Vagina (tissue), 2 donors: ENCODE measurements around the gene VAMP2. TPM values are rescaled to one million over a fixed set of nuclear protein-coding genes. Genes with fewer than 3 reads are reported as not detected.

Experiments used
- DNase-seq, 2 donors: peaks; one replicate each; pipeline ENCODE4 v3.0.0-alpha.2; 2017; ENCODE audit errors: extremely low spot score in 2 of 2
- H3K27ac ChIP-seq: fragments of 200-600 bp; sonication (generic); one replicate; pipeline ENCODE4 v1.5.1; 2019
- H3K27me3 ChIP-seq: fragments of 200-600 bp; sonication (generic); one replicate; pipeline ENCODE4 v1.5.1; 2019
- H3K36me3 ChIP-seq, 2 donors: fragments of 200-600 bp; sonication (generic); one replicate each; pipeline ENCODE4 v1.5.1; 2017 to 2019
- H3K4me1 ChIP-seq: fragments of 200-600 bp; sonication (generic); one replicate; pipeline ENCODE4 v1.5.1; 2019
- H3K4me3 ChIP-seq, 2 donors: fragments of 200-600 bp; sonication (generic); 1 replicate in 1 of 2; 2 replicates in 1 of 2; pipeline ENCODE4 v1.5.1; 2016 to 2019
- H3K9me3 ChIP-seq: fragments of 200-600 bp; sonication (generic); one replicate; pipeline ENCODE4 v1.5.1; 2019
- POLR2A ChIP-seq, 2 donors: fragments of 450-650 bp; IDR thresholded peaks; one replicate each; pipeline ENCODE4 v1.6.1; 2017; ENCODE audit warnings: antibody characterized with exemption in 2 of 2, mild to moderate bottlenecking in 2 of 2, moderate library complexity in 2 of 2
- POLR2AphosphoS5 ChIP-seq, 2 donors: sonication (generic); formaldehyde crosslinking; IDR thresholded peaks; one replicate each; pipeline ENCODE4 v1.9.0; 2017; ENCODE audit warnings: antibody characterized with exemption in 2 of 2, mild to moderate bottlenecking in 2 of 2, low read depth in 1 of 2; ENCODE audit not compliant: insufficient read depth in 1 of 2
- intact Hi-C: fragments of 100-400 bp; cut with DNase I; formaldehyde crosslinking; loops from one replicate; pipeline ENCODE4 v1.15.1; 2023
- total RNA-seq: library from RNA; depleted of rRNA; stranded (reverse); fragments of >200 nt; gene quantifications from one replicate; pipeline ENCODE4 v1.2.3, GENCODE V29; 2016
- TF ChIP-seq, protein P1 (sequence below), 3 experiments: fragments of 450-650 bp in 2 of 3; fragments of 200-600 bp in 1 of 3; sonication (generic) in 1 of 3; IDR thresholded peaks; one replicate each; pipeline ENCODE4 v1.5.1; 2017 to 2019; ENCODE audit warnings: antibody characterized with exemption in 3 of 3, mild to moderate bottlenecking in 2 of 3, moderate library complexity in 2 of 3

VAMP2 gene
- total RNA-seq, 1 donor from 2014 or later, result 35.6 TPM

DNA sequence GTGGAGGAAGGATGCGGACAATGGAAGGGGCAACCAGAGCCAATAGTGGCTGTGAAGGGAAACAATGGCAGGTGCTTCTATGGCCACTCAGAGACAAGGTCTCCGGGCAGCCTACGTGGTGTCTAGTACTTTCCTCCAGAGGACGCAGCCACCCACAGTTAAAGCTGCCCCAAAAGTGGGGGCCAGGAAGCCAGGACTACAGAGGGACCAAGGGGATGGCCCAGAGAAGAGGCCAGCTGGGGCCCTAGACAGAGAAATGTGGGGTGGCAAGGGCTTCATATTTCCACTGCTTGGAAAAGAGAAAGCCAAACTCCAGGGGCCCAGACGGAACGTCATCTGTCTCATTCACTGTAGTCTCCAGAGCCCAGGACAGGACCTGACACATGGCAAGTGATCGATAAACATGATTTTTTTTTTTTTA is 9.7 kb downstream of the VAMP2 start:
- DNase-seq, result no peak
- intact Hi-C loops, result no loop called here
- TF ChIP-seq POLR2AphosphoS5 (IDR thresholded peaks at IDR 0.05; ENCODE audit: insufficient read depth in 1 of 2, low read depth in 1 of 2) (no peak), POLR2A (IDR thresholded peaks at IDR 0.05) (no peak)
- TF ChIP-seq, protein P1, sequence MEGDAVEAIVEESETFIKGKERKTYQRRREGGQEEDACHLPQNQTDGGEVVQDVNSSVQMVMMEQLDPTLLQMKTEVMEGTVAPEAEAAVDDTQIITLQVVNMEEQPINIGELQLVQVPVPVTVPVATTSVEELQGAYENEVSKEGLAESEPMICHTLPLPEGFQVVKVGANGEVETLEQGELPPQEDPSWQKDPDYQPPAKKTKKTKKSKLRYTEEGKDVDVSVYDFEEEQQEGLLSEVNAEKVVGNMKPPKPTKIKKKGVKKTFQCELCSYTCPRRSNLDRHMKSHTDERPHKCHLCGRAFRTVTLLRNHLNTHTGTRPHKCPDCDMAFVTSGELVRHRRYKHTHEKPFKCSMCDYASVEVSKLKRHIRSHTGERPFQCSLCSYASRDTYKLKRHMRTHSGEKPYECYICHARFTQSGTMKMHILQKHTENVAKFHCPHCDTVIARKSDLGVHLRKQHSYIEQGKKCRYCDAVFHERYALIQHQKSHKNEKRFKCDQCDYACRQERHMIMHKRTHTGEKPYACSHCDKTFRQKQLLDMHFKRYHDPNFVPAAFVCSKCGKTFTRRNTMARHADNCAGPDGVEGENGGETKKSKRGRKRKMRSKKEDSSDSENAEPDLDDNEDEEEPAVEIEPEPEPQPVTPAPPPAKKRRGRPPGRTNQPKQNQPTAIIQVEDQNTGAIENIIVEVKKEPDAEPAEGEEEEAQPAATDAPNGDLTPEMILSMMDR (IDR thresholded peaks at IDR 0.05), result no peak
- Histone ChIP-seq H3K4me3 (peak overlapping the region; percentile 84 to 98), H3K27ac (peak overlapping the region; percentile 100), H3K9me3 (no peaks in the 10 kb centered on the region), H3K27me3 (no peaks in the 10 kb centered on the region), H3K36me3 (peaks cover 16 to 28% of the 10 kb centered on the region in 2 donors), H3K4me1 (peaks cover 47% of the 10 kb centered on the region)

DNA sequence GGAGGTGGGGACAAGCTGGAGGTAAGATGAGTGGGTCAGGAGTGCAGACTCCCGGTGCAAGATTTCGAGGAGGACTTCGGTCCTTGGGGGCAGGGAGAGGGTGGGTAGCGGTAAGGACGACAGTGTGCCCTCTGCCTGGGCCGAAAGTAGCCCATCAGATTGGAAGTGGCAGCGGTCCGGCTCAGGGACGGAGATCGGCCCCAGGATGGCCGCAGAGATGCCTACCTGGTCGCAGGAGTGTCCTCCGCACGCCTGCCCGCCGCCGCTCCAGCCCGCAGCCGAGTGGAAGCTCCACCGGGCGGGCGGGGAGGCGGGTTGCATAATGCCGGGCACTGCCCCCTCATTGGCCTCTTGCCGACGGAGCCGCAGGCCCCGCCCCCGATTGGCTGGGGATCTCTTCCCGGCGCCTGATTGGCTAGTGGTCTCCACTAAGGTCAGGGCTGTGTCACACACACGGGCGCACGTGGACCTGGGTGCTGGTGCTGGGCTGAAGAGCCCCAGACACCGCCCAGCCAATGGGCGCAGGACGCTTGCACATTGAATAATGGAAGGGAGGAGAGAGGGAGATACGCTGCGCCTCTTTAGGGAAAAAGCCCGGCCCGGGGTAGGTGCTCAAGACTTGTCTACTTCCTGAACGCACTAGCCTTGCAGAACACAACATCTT is 10.5 kb downstream of the VAMP2 start, which contains the start of gene PER1:
TSS of gene PER1 (minus strand) at position 293 of the 664 bp plus-strand sequence. CDS start 1,698 bp downstream, outside the sequence.
- Histone ChIP-seq H3K9me3 (no peaks in the 10 kb centered on the region), H3K36me3 (peaks cover 24 to 35% of the 10 kb centered on the region in 2 donors), H3K4me3 (peak within 1 kb of the TSS; percentile 84 to 98), H3K27ac (peak within 1 kb of the TSS; percentile 100), H3K27me3 (no peaks in the 10 kb centered on the region), H3K4me1 (peaks cover 47% of the 10 kb centered on the region)
- TF ChIP-seq POLR2A (IDR thresholded peaks at IDR 0.05) (peak; percentile 39 to 98), POLR2AphosphoS5 (IDR thresholded peaks at IDR 0.05; ENCODE audit: insufficient read depth in 1 of 2, low read depth in 1 of 2) (peak; percentile 95 to 100)
- TF ChIP-seq, protein P1 (IDR thresholded peaks at IDR 0.05), result no peak
- intact Hi-C loops, result no loop called here
- peak in 1 of 2 donors; percentile 99 for DNase-seq

DNA sequence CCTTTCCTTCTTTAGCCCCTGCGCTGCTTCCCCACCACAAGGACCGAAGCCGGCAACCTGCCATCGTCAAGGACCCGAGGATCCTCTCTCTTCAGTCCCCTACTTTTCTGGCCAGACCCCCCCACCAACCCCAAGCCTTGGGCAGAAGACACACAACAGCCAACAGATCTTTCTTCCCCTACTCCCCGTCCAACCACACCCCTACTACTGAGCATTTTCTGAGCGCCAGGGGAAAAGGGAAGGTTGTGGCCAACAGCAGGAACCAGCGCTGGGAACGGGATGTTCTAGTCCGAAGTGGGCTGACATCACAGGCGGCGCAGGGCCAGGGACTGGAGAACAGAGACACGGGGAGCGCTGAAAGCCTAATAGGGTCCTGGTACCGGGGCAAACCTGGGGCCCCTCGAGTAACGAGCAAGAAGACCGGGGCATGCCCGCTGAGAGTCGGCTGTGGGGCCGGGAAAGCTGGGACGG is 11.1 kb downstream of the VAMP2 start:
- H3K36me3 ChIP-seq, result peaks cover 26 to 41% of the 10 kb centered on the region in 2 donors
- peak overlapping the region; percentile 100 for H3K27ac ChIP-seq
- DNase-seq, result peak in 1 of 2 donors; percentile 96
- peaks cover 43% of the 10 kb centered on the region for H3K4me1 ChIP-seq
- H3K27me3 ChIP-seq, result no peaks in the 10 kb centered on the region
- intact Hi-C loops, result no loop called here
- no peaks in the 10 kb centered on the region for H3K9me3 ChIP-seq
- TF ChIP-seq POLR2AphosphoS5 (IDR thresholded peaks at IDR 0.05; ENCODE audit: insufficient read depth in 1 of 2, low read depth in 1 of 2), result no peak
- peak in 1 of 2 donors; percentile 4 for TF ChIP-seq POLR2A (IDR thresholded peaks at IDR 0.05)
- peak overlapping the region; percentile 84 to 98 for H3K4me3 ChIP-seq

DNA sequence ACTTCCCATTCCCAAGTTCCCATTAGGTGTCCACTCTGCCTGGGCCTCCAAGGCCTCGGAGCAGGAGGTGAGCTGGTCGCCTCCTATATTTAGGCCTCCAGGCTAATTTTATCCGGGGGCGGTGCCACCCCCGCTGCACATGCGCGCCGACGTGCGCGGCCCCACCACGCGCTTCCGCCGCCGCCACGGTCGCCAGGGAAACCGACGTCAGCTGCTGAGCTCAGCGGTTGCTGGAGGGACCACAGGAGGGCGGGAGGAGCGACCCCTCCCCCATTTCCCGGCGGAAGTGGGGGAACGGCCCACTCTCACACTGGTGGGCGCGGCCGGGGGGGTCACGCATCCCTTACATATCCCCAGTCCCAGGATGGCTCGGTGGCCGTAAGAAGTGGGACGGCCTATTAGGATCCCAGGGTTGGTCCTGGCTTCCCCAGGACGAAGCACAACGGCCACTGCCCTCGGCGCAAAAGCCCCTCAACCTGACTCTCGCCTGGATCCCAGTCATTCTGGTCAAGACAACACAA is 11.6 kb downstream of the VAMP2 start:
- Histone ChIP-seq H3K4me3 (peak overlapping the region; percentile 84 to 98), H3K9me3 (no peaks in the 10 kb centered on the region), H3K36me3 (peaks cover 30 to 46% of the 10 kb centered on the region in 2 donors), H3K27me3 (no peaks in the 10 kb centered on the region), H3K27ac (peak overlapping the region; percentile 100), H3K4me1 (peaks cover 43% of the 10 kb centered on the region)
- intact Hi-C loops, result no loop called here
- peak in 1 of 2 donors; percentile 96 for DNase-seq
- TF ChIP-seq, protein P1 (IDR thresholded peaks at IDR 0.05), result no peak
- TF ChIP-seq POLR2A (IDR thresholded peaks at IDR 0.05), result peak in 1 of 2 donors; percentile 59
- TF ChIP-seq POLR2AphosphoS5 (IDR thresholded peaks at IDR 0.05; ENCODE audit: insufficient read depth in 1 of 2, low read depth in 1 of 2), result peak; percentile 89

DNA sequence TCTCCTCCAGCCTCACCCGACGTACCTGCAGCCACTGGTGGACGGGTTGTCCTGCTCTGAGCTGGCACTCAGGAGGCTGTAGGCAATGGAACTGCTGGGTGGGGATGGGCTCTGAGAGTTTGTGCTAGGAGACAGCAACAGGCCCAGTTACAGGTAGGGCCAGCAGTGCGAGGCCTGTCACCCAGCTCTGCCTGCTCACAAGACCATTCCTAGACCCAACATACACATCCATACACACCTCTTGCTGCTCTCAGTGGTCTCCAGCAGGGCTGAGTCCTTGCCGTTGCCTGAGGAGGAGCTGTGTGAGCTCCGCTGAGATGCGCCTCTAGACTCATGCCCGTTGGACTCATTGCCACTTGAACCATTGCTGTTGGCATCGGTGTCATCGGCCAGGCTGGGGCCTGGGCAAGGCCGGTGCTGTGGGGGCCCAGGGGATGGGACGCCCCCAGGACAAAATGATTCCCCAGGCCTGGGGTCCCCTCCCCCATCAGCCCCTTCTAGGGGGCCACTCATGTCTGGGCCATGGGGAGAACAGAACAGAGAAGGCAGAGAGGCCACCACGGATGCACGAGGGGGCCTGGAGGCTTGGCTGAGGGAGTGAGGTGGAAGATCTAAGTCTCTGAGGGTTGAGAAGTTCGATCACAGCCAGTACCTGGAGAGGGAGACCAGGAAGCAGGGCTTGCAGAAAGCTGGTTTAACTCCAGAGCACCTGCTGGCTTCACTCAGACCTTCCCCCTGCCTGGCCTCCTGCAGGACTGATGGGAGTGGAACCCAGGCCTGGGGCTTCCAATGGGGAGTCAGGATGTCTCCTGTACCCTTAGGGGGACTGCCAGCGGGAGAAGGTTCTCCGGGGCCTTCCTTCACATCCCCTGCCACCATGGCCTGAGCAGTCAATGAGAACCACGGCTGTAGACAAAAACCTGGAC is 12.3 kb downstream of the VAMP2 start:
- Histone ChIP-seq H3K4me1 (peaks cover 43% of the 10 kb centered on the region), H3K36me3 (peaks cover 33 to 53% of the 10 kb centered on the region in 2 donors), H3K4me3 (peak overlapping the region; percentile 84 to 98), H3K27me3 (no peaks in the 10 kb centered on the region), H3K9me3 (no peaks in the 10 kb centered on the region), H3K27ac (peak overlapping the region; percentile 100)
- intact Hi-C loops, result no loop called here
- TF ChIP-seq POLR2AphosphoS5 (IDR thresholded peaks at IDR 0.05; ENCODE audit: insufficient read depth in 1 of 2, low read depth in 1 of 2) (no peak), POLR2A (IDR thresholded peaks at IDR 0.05) (no peak)
- peak in 1 of 2 donors; percentile 91 for DNase-seq
